ENCODE data around the gene GDPD2.
"Not testable (repeated sequence)": the region's sequence is repeated elsewhere in the genome, so short reads cannot be mapped to it uniquely, and the experiment has no call there.

Gene GDPD2, protein sequence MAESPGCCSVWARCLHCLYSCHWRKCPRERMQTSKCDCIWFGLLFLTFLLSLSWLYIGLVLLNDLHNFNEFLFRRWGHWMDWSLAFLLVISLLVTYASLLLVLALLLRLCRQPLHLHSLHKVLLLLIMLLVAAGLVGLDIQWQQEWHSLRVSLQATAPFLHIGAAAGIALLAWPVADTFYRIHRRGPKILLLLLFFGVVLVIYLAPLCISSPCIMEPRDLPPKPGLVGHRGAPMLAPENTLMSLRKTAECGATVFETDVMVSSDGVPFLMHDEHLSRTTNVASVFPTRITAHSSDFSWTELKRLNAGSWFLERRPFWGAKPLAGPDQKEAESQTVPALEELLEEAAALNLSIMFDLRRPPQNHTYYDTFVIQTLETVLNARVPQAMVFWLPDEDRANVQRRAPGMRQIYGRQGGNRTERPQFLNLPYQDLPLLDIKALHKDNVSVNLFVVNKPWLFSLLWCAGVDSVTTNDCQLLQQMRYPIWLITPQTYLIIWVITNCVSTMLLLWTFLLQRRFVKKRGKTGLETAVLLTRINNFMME

DNA sequence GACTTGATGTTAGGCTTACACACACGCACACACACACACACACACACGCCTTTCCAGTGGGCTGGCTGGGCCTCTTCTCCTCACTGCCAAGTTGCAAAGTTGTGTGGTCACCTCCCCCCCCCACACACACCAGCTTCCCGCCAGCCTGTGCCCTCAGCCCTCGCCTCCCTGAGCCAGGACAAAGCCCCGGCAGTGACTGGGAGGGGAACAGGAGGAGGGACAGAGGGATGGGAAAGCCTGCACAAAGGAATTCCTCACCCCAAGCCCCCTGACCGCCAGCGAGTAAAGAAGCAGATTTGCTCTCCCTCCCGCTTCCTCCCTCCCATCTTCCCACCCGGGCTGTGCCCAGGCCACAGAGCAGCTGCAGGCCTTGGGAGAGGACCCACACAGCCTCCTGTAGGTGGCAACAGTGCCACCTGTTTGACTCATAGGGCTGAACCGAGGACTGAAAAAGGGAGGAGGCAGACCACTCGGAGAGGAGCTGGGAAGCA is at the start of gene GDPD2:
Gene GDPD2 (plus strand): TSS at position 464 of the 491 bp plus-strand sequence. CDS start 1,671 bp downstream, outside the sequence.
- DNase-seq (ENCODE audit: low read depth in 2 of 2) = no peak

DNA sequence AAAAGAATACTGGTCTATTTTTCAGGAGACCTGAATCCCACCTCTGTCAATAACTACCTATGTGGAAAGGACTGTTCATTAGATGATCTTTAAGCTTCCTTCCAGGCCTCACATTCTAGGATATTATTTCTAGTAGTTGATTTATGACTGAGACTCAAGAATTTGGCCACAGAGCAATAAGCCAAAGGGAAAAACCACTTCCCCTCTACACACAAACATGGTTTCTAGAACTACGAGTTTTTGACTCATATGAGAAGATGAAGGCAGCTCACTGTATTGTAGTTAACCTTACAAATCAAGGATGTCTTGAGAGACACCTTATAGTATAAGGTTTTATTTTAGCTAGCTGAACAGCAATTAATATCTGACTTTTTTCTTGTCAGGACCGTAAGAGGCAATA is 36.9 kb upstream of the GDPD2 start:
- no peak for DNase-seq (ENCODE audit: low read depth in 2 of 2)

DNA sequence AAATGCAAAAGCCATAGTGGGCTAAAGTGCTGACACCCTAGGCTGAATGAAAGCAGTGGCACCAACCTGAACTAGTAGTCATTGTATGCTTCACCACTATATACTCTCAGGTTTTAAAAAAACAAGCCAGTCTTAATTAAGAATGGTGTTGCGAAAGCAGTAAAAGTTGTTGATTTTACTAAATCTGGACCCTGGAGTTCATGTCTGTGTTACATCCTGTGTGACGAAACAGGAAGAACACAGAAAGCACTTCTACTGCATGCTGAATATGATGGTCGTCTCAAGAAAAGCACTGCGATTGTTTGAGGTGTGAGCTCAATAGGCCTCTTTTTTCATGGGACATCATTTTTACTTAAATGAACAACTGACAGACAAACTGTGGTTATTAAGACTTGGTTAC is 24.2 kb upstream of the GDPD2 start:
- DNase-seq (ENCODE audit: low read depth in 2 of 2) = no peak

DNA sequence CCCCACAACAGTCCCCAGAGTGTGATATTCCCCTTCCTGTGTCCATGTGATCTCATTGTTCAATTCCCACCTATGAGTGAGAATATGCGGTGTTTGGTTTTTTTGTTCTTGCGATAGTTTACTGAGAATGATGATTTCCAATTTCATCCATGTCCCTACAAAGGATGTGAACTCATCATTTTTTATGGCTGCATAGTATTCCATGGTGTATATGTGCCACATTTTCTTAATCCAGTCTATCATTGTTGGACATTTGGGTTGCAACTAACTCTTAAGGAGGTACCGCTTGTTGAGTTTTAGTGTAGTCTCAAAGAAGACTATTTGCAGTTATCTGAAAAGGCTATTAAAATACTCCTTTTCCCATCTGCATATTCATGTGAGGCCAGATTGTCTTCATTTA is 22.9 kb upstream of the GDPD2 start:
- not testable (repeated sequence) for DNase-seq (ENCODE audit: low read depth in 2 of 2)

DNA sequence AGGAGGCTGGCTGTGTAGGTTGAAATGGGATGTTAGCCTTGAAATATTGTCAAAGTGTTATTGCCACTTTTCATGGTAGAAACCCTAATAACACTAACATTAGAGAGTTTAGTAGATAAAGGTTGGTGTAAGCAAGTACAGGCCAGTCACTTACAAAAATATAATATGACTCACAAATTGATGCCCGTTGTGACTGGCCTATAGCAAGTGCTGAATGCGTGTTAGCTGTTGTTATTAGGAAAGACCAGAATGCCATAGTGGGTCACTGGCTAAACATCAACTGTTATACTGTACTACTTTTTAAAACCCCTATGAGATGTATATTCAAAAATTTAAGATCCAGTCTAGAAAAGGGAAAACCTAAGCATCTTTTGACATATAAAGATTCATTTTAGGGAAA is 20.4 kb upstream of the GDPD2 start:
- DNase-seq (ENCODE audit: low read depth in 2 of 2) = no peak

DNA sequence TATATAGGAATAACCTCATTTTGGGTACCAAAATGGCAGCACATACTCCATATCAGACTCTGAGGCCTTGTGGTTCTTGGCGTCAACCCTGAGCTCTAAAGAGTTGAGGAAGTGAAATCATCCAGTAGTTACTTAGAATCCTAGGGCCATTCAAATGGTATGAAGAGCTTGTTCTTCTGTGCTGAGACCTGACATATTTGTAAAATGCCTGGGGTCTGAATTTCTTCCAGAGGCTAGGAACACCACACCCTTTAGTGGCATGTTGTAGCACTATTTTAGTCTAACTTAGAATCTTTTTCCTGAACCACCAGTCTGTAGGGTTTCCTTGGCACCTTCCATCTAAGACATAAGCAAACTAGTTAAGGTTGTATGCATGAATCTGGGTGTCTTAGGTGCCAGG is 18.1 kb upstream of the GDPD2 start:
- no peak for DNase-seq (ENCODE audit: low read depth in 2 of 2)

DNA sequence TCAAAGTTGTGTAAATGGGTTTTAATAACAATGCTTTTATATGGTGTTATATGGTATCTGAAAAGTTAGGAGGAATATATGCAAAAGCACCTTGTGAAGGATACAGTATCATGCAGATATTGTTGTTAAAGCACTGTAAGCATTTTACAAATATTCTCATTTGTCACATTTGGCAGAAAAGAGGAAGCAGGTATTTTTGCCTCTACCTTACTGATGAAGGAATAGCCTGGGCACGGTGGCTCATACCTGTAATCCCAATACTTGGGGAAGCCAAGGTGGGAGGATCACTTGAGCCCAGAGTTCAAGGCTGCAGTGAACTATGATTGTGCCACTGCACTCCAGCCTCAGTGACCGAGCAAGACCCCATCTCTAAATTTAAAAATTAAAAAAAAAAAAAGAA is 12.2 kb upstream of the GDPD2 start:
- DNase-seq (ENCODE audit: low read depth in 2 of 2) = no peak

DNA sequence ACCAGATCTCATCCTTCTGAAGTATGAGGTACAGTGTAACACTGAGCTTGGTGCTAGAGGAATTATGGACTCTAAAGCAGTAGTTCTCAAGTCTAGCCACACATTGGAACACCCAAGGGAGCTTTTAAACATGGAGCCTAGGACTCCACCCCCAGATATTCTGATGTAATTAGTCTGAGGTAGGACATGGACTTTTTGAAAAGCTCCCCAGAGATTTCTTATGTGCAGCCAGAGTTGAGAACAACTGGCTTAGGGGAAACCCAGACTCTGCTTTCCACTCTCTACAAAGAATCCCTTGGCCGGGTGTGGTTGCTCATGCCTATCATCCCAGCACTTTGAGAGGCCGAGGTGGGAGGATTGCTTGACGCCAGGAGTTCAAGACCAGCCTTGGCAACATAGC is 11.6 kb upstream of the GDPD2 start:
- no peak for DNase-seq (ENCODE audit: low read depth in 2 of 2)

DNA sequence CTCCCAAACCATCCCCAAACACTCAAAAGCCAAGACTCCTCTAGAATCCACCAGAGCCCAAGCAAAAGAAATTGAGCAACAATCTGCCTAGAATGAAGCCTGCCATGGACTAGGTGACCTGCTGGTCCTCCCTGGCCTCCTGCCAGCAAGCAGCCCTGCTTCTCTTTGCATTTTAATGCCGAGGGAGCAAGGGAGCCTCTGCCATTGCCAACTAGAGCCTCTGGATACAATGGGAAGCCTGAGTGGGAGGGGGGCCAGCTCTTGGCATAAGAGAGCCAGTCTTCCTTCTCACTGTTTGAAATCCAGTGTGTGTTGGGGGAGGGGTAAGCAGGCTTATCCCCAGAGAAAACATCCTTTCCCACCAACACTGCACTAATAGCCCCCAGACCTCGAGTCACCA is 1.5 kb upstream of the GDPD2 start:
- DNase-seq (ENCODE audit: low read depth in 2 of 2) = no peak

DNA sequence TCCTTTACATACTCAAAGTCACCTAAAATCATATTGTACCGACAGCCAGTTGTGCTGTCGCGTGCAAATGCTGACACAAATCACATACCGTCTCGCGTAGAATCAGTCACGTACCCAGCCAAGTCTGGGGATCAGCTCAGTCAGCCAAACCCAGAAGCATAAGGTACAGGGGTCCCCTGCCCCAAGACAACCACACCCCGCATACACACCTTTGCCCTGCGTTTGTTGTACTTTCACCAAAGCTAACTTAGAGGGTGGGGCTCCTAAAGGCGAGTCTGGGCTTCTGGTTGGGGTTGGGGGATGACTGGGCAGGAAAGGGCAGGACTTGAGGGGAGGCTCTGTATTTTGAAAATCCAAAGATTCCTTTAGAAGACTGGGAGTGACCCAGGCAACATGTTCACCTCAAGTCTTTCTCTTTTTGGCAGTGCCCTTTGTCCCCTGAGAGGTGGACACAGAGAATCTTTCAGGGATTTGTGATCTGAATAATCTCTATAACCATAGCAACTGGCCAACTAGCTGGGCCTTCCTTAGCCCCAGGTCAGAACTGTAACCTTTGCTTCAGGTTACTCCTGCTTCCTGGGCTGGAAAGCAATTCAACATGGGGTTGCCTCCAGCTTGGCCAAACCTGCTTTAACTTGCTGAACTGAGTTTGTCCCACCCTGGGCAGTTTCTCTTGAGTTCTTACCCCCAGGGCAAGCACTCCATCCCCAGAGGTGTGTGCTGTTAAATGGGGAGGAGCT is 992 bp downstream of the GDPD2 start:
- DNase-seq (ENCODE audit: low read depth in 2 of 2) = no peak

DNA sequence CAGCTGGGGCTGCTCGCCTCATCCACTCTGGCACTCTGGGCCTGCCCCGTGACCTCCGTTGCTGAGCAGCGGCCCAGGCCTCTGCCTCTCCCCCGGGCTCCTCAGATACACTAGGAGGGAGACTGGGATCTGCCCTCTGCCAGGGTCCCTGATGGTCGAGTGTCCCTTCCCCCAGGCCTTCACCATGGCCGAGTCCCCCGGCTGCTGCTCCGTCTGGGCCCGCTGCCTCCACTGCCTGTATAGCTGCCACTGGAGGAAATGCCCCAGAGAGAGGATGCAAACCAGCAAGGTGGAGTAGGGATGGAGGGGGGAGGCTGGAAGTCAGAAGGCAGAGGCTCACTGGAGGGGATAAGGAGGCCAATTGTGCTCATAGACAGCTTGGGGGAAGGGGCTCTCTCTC is 1.7 kb downstream of the GDPD2 start:
- DNase-seq (ENCODE audit: low read depth in 2 of 2) = no peak

DNA sequence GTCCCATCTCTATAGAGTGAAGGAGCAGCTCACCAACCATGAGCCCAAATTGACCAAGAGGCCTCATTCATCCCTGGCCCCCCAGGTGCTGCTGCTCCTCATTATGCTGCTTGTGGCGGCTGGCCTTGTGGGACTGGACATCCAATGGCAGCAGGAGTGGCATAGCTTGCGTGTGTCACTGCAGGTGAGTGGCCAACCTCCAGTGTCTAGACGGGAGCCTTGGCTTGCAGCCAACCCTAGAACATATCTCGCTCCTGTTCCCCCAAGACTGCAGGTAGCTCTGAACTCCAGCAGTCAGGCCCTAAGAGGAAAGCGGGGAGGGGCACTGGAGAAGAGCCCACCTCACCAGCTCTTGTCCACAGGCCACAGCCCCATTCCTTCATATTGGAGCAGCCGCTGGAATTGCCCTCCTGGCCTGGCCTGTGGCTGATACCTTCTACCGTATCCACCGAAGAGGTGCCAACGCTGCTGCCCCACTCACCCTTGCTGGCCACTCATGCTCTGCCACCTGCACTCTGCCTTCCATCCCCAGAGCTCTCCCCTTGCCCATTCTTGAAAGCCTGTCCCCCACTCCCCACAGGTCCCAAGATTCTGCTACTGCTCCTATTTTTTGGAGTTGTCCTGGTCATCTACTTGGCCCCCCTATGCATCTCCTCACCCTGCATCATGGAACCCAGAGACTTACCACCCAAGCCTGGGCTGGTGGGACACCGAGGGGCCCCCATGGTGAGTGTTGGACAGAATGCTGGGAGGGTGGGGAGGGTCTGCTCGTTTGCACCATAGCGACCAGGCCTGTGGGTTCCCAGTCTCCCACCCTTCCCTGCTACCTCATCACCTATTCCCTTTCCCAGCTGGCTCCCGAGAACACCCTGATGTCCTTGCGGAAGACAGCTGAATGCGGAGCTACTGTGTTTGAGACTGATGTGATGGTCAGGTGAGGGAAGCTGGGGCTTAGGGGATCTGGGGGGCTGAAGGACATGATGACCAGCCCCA is 3.5 kb downstream of the GDPD2 start:
- DNase-seq (ENCODE audit: low read depth in 2 of 2) = no peak

DNA sequence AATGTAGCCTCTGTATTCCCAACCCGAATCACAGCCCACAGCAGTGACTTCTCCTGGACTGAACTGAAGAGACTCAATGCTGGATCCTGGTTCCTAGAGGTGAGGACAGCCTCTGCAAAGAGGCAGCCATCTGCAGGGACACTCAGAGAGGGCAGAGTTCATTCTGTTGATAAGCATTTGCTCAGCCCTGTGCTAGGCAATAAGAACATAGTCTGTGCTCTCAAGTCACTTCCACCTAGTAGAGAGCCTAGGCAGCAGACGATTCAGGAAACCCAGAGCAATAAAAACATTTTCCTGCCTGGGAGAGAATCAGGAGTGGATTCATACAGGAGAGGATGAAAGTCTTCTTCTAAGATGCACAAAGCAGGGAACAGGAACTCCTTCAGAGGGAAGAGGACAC is 4.3 kb downstream of the GDPD2 start:
- DNase-seq (ENCODE audit: low read depth in 2 of 2) = no peak

DNA sequence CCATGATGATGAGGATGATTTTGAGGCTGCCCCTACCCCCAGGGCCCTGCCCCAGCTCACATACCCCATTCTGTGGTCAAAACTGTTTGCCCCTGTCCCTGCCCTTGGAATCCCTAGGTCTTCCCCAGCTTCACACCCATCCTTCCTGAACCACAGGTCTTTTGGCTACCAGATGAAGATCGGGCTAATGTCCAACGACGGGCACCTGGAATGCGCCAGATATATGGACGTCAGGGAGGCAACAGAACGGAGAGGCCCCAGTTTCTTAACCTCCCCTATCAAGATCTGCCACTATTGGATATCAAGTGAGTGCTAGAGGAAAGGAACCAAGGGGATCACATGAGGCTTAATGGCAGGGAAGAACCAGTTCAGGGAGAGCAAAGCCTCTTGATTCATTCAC is 6.6 kb downstream of the GDPD2 start:
- no peak for DNase-seq (ENCODE audit: low read depth in 2 of 2)

DNA sequence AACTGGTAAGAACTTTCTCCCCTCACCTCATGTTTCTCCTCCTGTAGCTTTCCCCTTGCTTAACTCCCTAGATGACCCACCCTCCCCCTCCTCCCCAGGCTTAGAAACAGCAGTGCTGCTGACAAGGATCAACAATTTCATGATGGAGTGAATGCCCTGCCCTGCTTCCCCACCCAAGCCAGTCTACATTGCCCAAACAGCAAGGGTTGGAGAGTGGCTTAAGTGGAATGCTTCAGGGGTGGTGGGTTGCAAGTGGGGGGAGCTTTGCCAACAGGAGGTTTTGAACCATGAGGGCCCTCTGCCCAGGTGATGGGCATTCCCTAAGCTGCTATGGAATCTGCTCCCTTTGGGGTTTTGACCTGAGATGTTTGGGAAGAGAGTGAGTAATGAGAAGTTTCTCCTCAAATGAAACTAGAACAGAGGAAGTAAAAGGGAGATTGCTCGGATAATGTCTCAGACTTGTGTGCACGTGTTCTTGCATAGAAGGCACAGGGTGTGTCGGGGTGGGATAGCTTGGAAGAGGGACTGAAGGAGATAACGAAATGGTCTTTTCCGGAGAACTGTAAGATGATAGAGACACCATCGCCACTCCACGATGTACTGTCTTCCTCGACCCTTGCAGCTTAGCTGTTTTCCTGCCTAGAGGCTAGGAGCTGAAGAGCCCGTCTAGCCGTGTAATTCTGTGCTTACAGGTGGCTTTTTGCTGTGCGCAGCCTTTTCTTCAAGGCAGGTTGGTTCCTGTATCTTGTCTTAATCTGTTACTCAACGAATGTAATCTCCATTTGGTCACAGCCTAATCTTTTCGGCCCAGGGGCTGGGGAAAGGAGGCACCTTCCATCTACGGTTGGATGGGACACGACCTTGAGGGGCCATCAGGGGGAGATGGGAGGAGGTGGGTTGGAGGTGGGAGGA is 10.1 kb downstream of the GDPD2 start:
- no peak for DNase-seq (ENCODE audit: low read depth in 2 of 2)

DNA sequence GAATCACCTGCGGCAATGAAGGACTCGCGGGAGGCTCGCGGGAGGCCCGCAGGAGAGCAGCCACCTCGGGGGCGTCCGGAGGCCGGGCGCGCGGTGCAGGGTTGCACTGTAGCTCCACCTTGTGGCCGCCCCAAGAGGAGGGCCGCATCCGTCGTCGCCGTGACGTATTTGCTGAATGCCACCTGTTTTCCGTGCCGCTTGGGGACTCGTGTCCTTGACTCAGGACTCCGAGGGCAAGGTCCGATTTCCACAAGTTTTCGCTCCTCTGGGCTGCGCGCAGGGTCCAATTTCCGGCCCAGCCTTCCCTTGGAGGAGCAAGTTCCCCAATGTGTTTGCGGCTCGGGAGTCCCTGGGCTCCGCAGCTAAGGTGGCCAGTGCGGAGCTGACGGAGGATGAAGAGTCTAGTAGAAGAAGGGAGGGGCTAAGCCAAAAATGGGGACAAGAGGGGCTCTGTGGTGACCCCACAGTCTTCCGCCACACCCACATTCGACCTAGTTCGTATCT is 10.8 kb downstream of the GDPD2 start:
- peak; percentile 48 to 62 for DNase-seq (ENCODE audit: low read depth in 2 of 2)

DNA sequence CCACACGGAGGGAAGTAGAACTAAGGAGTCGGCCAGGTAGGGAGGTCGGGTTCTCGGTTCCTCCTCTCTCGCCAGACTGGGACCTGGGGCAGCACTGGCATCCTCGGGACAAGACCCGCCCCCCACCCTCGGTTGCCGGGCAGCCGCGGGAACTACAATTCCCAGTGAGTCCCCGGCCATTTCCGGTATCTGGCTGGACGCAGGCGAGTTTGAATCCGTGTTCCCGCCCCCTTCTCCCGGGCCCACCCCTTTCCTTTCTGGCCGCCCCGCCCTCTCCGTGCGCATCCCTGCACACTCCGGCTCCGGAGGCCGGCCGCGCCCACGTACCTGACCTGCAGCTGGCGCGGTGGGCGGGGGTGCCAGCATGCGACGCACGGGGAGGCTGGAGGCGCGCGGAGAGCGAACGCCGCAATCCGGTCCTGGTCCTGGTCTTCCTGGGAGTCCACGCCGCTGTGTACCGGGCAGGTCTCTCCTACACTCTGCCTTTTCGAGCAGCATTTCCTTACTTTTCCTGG is 11.3 kb downstream of the GDPD2 start:
- DNase-seq (ENCODE audit: low read depth in 2 of 2) = peak; percentile 40 to 55

DNA sequence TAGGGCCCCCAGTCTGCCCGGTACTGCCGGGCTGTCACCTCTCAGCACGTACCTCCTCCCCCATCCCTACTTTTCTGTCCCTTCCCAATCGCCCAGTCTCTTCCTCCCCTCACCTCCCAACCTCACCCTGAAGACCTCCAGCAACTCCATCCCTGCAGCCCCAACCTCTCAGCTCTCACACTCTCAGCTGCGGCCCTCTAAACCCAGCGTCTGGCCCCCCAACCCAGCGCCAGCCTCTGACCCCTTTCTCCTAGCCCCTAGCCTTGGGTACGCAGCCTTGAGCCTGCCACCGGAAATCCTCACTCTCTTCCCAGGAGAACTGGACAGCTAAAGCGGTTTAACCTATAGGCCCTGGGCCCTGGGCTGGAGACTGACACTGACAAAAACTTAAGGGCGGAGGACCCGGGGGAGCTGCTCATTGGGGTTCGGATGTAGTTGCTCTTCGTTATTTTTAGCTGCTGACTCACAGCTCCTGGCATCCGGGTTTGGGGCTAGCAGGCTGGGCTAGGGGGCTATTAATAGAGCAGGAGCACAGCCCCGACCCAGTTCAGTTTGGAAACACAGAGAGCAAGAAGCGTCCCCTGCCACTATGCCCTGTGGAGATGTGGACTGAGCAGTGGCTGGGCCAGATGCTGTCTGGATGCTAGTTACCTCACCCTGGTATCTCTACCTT is 11.9 kb downstream of the GDPD2 start:
- peak in 1 of 2 donors; percentile 16 for DNase-seq (ENCODE audit: low read depth in 2 of 2)

DNA sequence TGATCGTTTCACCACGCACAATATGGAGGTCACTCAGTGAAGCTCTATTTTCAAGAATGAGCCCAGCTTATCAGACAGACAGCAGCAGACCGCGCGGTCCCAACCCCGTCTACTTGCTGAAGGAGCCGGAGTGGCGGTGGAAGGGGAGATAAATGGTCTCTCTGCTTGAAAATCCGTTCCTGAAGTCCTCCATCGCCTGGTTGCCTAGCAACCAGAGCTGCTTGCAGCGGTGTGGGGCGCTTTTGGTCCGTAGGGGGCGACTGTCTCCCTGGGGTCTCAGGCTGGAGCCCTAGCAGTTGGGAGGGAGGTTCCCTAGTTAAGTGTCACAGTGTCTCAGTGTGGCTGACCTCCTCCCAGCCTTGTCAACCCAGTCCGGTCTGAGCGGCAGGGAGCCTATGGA is 13.2 kb downstream of the GDPD2 start:
- no peak for DNase-seq (ENCODE audit: low read depth in 2 of 2)

Measured in stimulated activated CD8-positive, alpha-beta memory T cell treated with anti-CD3 and anti-CD28 coated beads, Interleukin-7, amount 100 ng/mL, for 4 hours (primary cell).